Measurements from ENCODE around the gene PRIMA1.

GRCh38 chr14:93793555-93794324 lies 5.5 kb upstream of the PRIMA1 start:
- no peak for TF ChIP-seq MAX (IDR thresholded peaks at IDR 0.05; ENCODE audit: low read depth, low read length)
- TF ChIP-seq NR2C2 (IDR thresholded peaks at IDR 0.05; ENCODE audit: borderline replicate concordance, control insufficient read depth, insufficient read length, low read depth): no peak
- TF ChIP-seq POLR2AphosphoS5 (IDR thresholded peaks at IDR 0.05; ENCODE audit: low read length): no peak
- no peak for TF ChIP-seq SP1 (IDR thresholded peaks at IDR 0.05; ENCODE audit: low read depth, low read length)
- no peak for TF ChIP-seq MTA2 (IDR thresholded peaks at IDR 0.05; ENCODE audit: low read depth)
- TF ChIP-seq NBN (IDR thresholded peaks at IDR 0.05): no peak
- no peak for TF ChIP-seq FOXM1 (IDR thresholded peaks at IDR 0.05; ENCODE audit: low read depth, low read length)
- TF ChIP-seq CTCF (IDR thresholded peaks at IDR 0.05 in 2 of 3, conservative IDR thresholded peaks at IDR 0.05 in 1 of 3; ENCODE audit: control insufficient read depth in 2 of 3, extremely low read depth in 1 of 3, insufficient read depth in 1 of 3, low read depth in 3 of 3, low read length in 3 of 3): no peak

Measured in GM12878 (cell line).